Lower leg skin (tissue), 3 donors: ENCODE measurements around the gene LCE5A.

ENCODE experiments used
- POLR2A ChIP-seq, 2 donors: fragments of 450-650 bp; IDR thresholded peaks; one replicate each; pipeline ENCODE4 v1.6.1; 2016 to 2017; ENCODE audit warnings: antibody characterized with exemption in 2 of 2, mild to moderate bottlenecking in 1 of 2, moderate library complexity in 1 of 2
- TF ChIP-seq, protein P1 (sequence below), 3 donors: fragments of 450-650 bp; IDR thresholded peaks; one replicate each; pipeline ENCODE4 v1.5.1; 2016; ENCODE audit warnings: antibody characterized with exemption in 3 of 3, mild to moderate bottlenecking in 3 of 3, moderate library complexity in 2 of 3

DNA sequence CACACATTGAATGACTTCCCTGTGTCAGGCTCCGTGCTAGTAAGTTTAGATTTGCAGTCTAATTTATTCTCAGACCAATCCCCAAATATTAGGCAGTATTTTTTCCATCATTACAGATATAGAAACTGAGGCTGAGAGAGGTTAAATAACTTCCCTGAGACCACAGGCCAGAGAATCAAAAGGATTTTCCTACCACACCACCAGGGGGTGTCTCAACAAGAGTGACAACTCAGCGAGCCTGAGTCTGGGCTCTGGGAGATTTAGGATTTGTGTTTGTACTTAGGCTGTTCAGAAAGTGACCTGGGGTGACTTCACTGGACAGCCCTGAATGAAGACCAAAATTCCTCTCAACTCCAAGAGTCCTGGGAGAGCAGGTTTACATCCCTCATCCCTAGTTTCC lies 13.3 kb upstream of the LCE5A start:
- no peak for TF ChIP-seq POLR2A (IDR thresholded peaks at IDR 0.05)
- TF ChIP-seq, protein P1, sequence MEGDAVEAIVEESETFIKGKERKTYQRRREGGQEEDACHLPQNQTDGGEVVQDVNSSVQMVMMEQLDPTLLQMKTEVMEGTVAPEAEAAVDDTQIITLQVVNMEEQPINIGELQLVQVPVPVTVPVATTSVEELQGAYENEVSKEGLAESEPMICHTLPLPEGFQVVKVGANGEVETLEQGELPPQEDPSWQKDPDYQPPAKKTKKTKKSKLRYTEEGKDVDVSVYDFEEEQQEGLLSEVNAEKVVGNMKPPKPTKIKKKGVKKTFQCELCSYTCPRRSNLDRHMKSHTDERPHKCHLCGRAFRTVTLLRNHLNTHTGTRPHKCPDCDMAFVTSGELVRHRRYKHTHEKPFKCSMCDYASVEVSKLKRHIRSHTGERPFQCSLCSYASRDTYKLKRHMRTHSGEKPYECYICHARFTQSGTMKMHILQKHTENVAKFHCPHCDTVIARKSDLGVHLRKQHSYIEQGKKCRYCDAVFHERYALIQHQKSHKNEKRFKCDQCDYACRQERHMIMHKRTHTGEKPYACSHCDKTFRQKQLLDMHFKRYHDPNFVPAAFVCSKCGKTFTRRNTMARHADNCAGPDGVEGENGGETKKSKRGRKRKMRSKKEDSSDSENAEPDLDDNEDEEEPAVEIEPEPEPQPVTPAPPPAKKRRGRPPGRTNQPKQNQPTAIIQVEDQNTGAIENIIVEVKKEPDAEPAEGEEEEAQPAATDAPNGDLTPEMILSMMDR (IDR thresholded peaks at IDR 0.05), result no peak
